ENCODE data around the gene CDA. TPM values are rescaled to one million over a fixed set of nuclear protein-coding genes. Genes with fewer than 3 reads are reported as not detected.

CDA gene
- total RNA-seq, 2 donors from 2014 or later = 0.92 to 3.0 TPM

DNA sequence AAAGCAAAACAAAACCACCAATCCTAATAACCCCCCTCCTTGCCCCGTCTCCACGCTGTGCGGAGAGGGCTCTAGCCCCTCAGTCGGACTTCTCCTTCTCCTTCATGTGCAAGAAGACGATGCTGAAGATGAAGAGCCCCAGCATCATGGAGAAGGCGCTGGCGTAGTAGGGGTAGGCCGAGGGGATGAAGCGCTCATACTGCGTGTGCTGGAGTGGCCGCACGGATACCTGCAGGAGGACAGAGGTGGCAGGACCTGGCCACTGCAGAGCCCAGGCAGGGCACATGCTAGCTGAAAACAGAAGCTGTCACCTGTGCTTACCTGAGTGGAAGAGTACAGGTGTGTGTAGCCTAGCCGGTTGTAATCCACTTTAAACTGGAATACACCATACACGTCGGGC lies 63.4 kb downstream of the CDA start:
- H3K36me3 ChIP-seq = peaks cover 66% of the 10 kb centered on the region
- no peaks in the 10 kb centered on the region for H3K9me3 ChIP-seq
- no peaks in the 10 kb centered on the region for H3K27me3 ChIP-seq (replicated peaks; ENCODE audit: insufficient read depth)
- DNase-seq (ENCODE audit: low spot score) (no peak), ATAC-seq (ENCODE audit: insufficient number of reproducible peaks, low FRiP score, low read depth) (no peak)
- no peak overlapping the region for H3K4me3 ChIP-seq
- TF ChIP-seq, protein P1, sequence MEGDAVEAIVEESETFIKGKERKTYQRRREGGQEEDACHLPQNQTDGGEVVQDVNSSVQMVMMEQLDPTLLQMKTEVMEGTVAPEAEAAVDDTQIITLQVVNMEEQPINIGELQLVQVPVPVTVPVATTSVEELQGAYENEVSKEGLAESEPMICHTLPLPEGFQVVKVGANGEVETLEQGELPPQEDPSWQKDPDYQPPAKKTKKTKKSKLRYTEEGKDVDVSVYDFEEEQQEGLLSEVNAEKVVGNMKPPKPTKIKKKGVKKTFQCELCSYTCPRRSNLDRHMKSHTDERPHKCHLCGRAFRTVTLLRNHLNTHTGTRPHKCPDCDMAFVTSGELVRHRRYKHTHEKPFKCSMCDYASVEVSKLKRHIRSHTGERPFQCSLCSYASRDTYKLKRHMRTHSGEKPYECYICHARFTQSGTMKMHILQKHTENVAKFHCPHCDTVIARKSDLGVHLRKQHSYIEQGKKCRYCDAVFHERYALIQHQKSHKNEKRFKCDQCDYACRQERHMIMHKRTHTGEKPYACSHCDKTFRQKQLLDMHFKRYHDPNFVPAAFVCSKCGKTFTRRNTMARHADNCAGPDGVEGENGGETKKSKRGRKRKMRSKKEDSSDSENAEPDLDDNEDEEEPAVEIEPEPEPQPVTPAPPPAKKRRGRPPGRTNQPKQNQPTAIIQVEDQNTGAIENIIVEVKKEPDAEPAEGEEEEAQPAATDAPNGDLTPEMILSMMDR (IDR thresholded peaks at IDR 0.05) = no peak
- H3K27ac ChIP-seq = no peak overlapping the region
- no peaks in the 10 kb centered on the region for H3K4me1 ChIP-seq (ENCODE audit: control insufficient read depth in 1 of 2, low read depth in 2 of 2)

DNA sequence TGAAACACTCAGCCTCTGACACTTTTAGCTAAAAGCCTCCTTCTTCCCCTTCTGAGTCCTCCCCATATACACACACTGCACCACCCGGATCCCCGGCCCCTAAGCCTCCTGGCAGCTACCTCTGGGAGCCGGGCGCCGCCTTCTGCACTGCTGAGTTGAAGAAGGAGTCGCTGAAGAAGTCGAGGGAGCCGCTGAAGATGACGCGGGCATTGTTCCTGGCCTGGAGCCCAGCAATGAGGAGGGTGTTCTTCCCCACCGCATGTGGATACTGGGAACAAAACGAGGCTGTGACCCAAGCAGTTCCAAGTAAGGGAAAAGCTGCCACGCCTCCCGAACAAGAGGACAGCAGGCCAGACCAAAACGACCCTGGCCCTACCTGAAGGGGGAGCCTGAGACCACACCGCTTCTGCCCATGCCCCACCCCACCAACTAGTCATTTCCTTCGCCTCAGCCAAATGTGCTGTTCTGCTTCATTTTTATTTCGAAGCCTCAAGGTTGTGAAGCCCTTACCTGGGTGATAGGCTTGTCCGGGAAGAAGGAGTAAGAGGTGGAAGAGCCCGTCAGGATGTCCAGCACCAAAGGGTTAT lies 65.3 kb downstream of the CDA start:
- H3K36me3 ChIP-seq = peaks cover 56% of the 10 kb centered on the region
- DNase-seq (ENCODE audit: low spot score) (no peak), ATAC-seq (ENCODE audit: insufficient number of reproducible peaks, low FRiP score, low read depth) (no peak)
- H3K4me3 ChIP-seq = no peak overlapping the region
- no peaks in the 10 kb centered on the region for H3K9me3 ChIP-seq
- TF ChIP-seq, protein P1 (IDR thresholded peaks at IDR 0.05) = no peak
- no peaks in the 10 kb centered on the region for H3K27me3 ChIP-seq (replicated peaks; ENCODE audit: insufficient read depth)
- H3K4me1 ChIP-seq (ENCODE audit: control insufficient read depth in 1 of 2, low read depth in 2 of 2) = peaks cover 0 to 10% of the 10 kb centered on the region in 2 donors
- H3K27ac ChIP-seq = no peak overlapping the region

- ATAC-seq (ENCODE audit: insufficient number of reproducible peaks, low FRiP score, low read depth) (no peak), DNase-seq (ENCODE audit: low spot score) (no peak)
- H3K9me3 ChIP-seq = no peaks in the 10 kb centered on the region
- TF ChIP-seq, protein P1 (IDR thresholded peaks at IDR 0.05) = no peak
- no peak overlapping the region for H3K4me3 ChIP-seq
- H3K4me1 ChIP-seq (ENCODE audit: control insufficient read depth in 1 of 2, low read depth in 2 of 2) = peaks cover 7 to 29% of the 10 kb centered on the region in 2 donors
- peaks cover 40% of the 10 kb centered on the region for H3K36me3 ChIP-seq
- H3K27me3 ChIP-seq (replicated peaks; ENCODE audit: insufficient read depth) = no peaks in the 10 kb centered on the region
- H3K27ac ChIP-seq = no peak overlapping the region
These were observed 68.1 kb downstream of the CDA start for GRCh38 chr1:20657024-20657423.

DNA sequence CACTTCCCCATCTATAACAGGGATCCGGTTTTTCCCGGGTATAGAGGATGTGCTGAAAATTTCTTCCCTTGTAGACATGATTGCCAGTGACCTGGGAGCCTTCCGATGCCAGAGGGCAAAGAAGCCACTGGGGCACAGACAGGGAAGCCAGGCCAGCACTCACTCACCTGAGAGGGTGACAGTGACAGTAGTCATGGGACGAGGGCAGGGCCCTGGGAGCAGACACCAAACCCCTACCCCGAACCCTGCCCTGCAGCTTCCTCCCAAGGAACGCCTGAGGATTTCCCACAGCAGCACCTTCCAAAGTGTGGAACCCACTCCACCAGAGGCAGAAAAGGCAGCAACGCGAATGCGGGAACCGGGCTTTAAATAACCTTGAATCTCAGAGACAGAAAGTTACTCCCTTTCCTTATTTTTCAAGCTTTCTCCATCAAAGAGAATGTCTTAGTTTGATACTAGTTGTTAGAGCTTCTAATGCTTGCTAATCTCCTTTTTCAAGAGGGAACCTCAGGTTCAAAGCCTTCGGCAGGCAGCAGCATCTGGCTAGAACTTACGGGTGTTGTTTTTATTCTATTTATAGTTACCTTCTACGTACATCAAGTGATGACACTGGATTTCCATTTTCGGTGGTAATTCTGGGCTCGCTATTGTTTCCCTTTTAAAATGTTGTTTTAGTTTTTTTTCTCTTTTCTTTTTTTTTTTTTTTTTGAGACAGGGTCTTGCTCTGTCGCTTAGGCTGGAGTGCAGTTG lies 69.4 kb downstream of the CDA start:
- no peak for ATAC-seq (ENCODE audit: insufficient number of reproducible peaks, low FRiP score, low read depth)
- no peaks in the 10 kb centered on the region for H3K27me3 ChIP-seq (replicated peaks; ENCODE audit: insufficient read depth)
- H3K4me1 ChIP-seq (ENCODE audit: control insufficient read depth in 1 of 2, low read depth in 2 of 2) = peaks cover 7 to 35% of the 10 kb centered on the region in 2 donors
- H3K36me3 ChIP-seq = peaks cover 30% of the 10 kb centered on the region
- TF ChIP-seq, protein P1 (IDR thresholded peaks at IDR 0.05) = no peak
- no peak for DNase-seq (ENCODE audit: low spot score)
- H3K27ac ChIP-seq = no peak overlapping the region
- H3K9me3 ChIP-seq = no peaks in the 10 kb centered on the region
- H3K4me3 ChIP-seq = no peak overlapping the region

GRCh38 chr1:20660363-20660762 lies 71.5 kb downstream of the CDA start:
- ATAC-seq (ENCODE audit: insufficient number of reproducible peaks, low FRiP score, low read depth) = no peak
- Histone ChIP-seq H3K4me3 (peak overlapping the region; percentile 73), H3K27me3 (replicated peaks; ENCODE audit: insufficient read depth) (no peaks in the 10 kb centered on the region), H3K27ac (no peak overlapping the region), H3K9me3 (no peaks in the 10 kb centered on the region), H3K4me1 (ENCODE audit: control insufficient read depth in 1 of 2, low read depth in 2 of 2) (peaks cover 7 to 35% of the 10 kb centered on the region in 2 donors), H3K36me3 (peaks cover 13% of the 10 kb centered on the region)
- no peak for DNase-seq (ENCODE audit: low spot score)
- TF ChIP-seq, protein P1 (IDR thresholded peaks at IDR 0.05) = no peak
